KMS-11 (cell line): ENCODE measurements around the gene SAPCD2.

Source experiments
- H2AFZ ChIP-seq: fragments of 200-600 bp; sonication (generic); 2 replicates; pipeline ENCODE4 v1.6.1; 2016; ENCODE audit warnings: antibody characterized with exemption, mixed run types, low read depth
- H3K27ac ChIP-seq: fragments of 200-600 bp; sonication (generic); 2 replicates; pipeline ENCODE4 v1.6.1; 2016; ENCODE audit warnings: mild to moderate bottlenecking, mixed run types
- H3K27me3 ChIP-seq: fragments of 200-600 bp; sonication (generic); 2 replicates; pipeline ENCODE4 v1.6.1; 2017; ENCODE audit warnings: mild to moderate bottlenecking, low read depth, mixed run types, moderate library complexity; ENCODE audit not compliant: insufficient read depth
- H3K36me3 ChIP-seq: fragments of 200-600 bp; sonication (generic); 2 replicates; pipeline ENCODE4 v1.6.1; 2017; ENCODE audit warnings: mild to moderate bottlenecking, mixed run types; ENCODE audit not compliant: insufficient read depth
- H3K4me1 ChIP-seq: fragments of 200-600 bp; sonication (generic); 2 replicates; pipeline ENCODE4 v1.6.1; 2016; ENCODE audit warnings: mild to moderate bottlenecking, low read depth, mixed run types; ENCODE audit not compliant: poor library complexity, severe bottlenecking
- H3K4me2 ChIP-seq: fragments of 200-600 bp; sonication (generic); 2 replicates; pipeline ENCODE4 v1.7.0; 2016; ENCODE audit warnings: mild to moderate bottlenecking, mixed run types
- H3K4me3 ChIP-seq: fragments of 200-600 bp; sonication (generic); IDR thresholded peaks from 2 replicates; pipeline ENCODE4 v1.6.1; 2017; ENCODE audit warnings: low read depth, low read length, mixed read lengths; ENCODE audit not compliant: insufficient read depth
- H3K79me2 ChIP-seq: fragments of 200-600 bp; sonication (generic); 2 replicates; pipeline ENCODE4 v1.6.1; 2016; ENCODE audit warnings: low read depth, mixed run types; ENCODE audit not compliant: insufficient read depth
- H3K9ac ChIP-seq: fragments of 200-600 bp; sonication (generic); 2 replicates; pipeline ENCODE4 v1.6.1; 2016; ENCODE audit warnings: mild to moderate bottlenecking, mixed run types
- H4K20me1 ChIP-seq: fragments of 200-600 bp; sonication (generic); 2 replicates; pipeline ENCODE4 v1.6.1; 2016; ENCODE audit warnings: mild to moderate bottlenecking, mixed run types; ENCODE audit not compliant: insufficient read depth
- CTCF ChIP-seq: fragments of 200-600 bp; sonication (generic); conservative IDR thresholded peaks from 2 replicates; pipeline ENCODE4 v1.6.1; 2017; ENCODE audit warnings: low read depth, mild to moderate bottlenecking, antibody characterized with exemption, low read length, moderate library complexity, mixed read lengths

SAPCD2 gene

DNA sequence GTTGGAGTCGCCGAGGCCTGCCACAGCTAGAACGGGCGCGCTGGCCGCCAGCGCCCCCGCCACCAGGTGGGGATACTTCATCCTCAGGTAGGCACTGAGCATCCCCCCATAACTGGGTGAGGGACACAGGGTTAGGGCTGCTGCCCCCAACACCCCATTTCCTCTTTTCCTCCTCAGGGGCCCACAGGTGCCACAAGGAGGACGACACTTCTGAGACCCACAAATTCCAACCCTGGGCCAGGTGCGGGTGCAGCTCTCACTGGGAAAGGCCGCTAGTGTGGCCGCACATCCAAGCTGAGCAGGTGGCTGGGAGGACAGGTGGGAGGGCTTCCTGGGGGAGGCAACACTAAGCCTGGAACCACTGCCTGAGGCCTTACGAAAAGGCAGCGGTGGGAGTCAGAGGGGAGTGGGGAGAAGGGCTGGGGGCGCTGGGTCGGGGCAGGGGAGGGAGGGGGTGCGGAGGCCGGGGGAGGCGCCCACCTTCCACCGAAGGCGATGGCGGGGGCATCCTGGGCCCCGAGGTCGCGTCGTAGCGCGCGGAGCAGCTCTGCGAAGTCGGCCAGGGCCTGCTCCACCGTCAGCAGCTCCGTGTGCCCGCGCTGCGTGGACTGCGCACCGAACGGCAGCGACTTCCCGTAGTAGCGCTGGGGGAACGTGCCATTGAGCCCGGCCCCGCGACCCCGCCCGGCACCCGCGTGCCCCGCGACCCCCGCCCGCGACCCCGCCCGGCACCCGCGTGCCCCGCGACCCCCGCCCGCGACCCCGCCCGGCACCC, 43.2 kb upstream of the SAPCD2 start:
- no peak for TF ChIP-seq CTCF
- Histone ChIP-seq H3K4me3 (no peak overlapping the region), H3K4me2 (no peak overlapping the region)

GRCh38 chr9:137112564-137113384, 42.4 kb upstream of the SAPCD2 start:
- H3K79me2 ChIP-seq: no peaks in the 10 kb centered on the region
- H3K9ac ChIP-seq: no peak overlapping the region
- no peaks in the 10 kb centered on the region for H3K36me3 ChIP-seq
- no peak overlapping the region for H2AFZ ChIP-seq
- TF ChIP-seq CTCF: no peak
- H3K27ac ChIP-seq: no peak overlapping the region
- H4K20me1 ChIP-seq: no peaks in the 10 kb centered on the region
- H3K4me1 ChIP-seq: no peaks in the 10 kb centered on the region
- H3K4me3 ChIP-seq: no peak overlapping the region
- no peak overlapping the region for H3K4me2 ChIP-seq
- peaks cover 27% of the 10 kb centered on the region; the same call in 1 of the 2 replicates for H3K27me3 ChIP-seq

More for the DNA sequence above, 43.2 kb upstream of the SAPCD2 start:
- Histone ChIP-seq H3K27ac (no peak overlapping the region), H3K4me1 (no peaks in the 10 kb centered on the region), H3K79me2 (no peaks in the 10 kb centered on the region), H3K36me3 (no peaks in the 10 kb centered on the region), H2AFZ (no peak overlapping the region), H4K20me1 (no peaks in the 10 kb centered on the region), H3K9ac (no peak overlapping the region), H3K27me3 (peaks cover 33% of the 10 kb centered on the region; the same call in 1 of the 2 replicates)

DNA sequence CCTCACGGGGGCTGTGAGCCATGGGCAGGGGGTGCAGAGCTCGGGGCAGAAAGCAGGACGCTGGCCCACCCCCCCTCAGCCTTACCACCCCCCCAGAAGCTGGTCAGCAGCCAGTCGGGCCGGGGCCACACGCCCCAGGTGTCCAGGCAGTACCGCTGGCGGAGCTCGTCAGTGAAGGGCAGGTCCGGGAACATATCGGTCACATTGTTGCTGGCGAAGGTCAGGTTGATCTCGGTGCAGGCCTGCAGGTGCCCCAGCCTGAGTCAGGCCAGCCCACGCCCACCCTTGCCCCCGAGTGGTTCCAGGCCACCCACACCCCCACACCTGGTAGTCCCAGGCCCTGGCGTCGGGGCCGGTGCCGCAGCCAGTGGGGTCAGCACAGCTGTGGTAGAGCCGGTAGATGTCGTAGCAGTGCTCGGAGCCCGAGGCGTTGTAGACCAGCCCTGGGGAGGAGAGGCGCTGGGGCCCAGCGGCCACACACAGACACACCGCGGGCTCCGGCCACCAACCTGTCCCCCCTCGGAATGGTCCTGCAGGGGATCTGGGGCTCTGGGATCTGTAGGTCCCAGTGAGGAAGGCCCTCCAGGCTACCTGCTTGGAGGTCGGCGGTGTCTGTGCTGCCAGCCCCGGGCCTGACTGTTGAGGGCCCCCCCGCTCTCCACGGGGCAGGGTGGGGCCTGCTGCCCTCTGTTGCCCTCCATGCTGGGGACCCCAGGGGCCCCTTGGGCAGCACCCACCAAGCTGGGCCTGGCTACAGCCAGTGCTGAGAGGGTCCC, 41.6 kb upstream of the SAPCD2 start:
- Histone ChIP-seq H3K27ac (no peak overlapping the region), H3K36me3 (no peaks in the 10 kb centered on the region), H3K79me2 (no peaks in the 10 kb centered on the region), H3K4me3 (no peak overlapping the region), H2AFZ (no peak overlapping the region), H3K9ac (no peak overlapping the region), H3K4me1 (no peaks in the 10 kb centered on the region), H4K20me1 (no peaks in the 10 kb centered on the region), H3K4me2 (no peak overlapping the region), H3K27me3 (peaks cover 19% of the 10 kb centered on the region; the same call in 1 of the 2 replicates)
- no peak for TF ChIP-seq CTCF
